Esophagus muscularis mucosa (tissue), 4 donors: ENCODE measurements around the gene MAGEF1. TPM values are rescaled to one million over a fixed set of nuclear protein-coding genes. Genes with fewer than 3 reads are reported as not detected.

Source experiments
- DNase-seq: peaks from one replicate; pipeline ENCODE4 v3.0.0-alpha.2; 2017; ENCODE audit errors: extremely low spot score
- H3K27ac ChIP-seq, 4 donors: fragments of 200-600 bp; sonication (generic); replicated peaks in 1 of 4; 1 replicate in 3 of 4; 2 replicates in 1 of 4; pipeline ENCODE4 v1.5.1; 2016 to 2019; ENCODE audit warnings: mild to moderate bottlenecking in 1 of 4
- H3K27me3 ChIP-seq, 4 donors: fragments of 200-600 bp; sonication (generic); one replicate each; pipeline versions ENCODE4 v1.5.1 to v1.6.0; 2016 to 2019
- H3K36me3 ChIP-seq, 4 donors: fragments of 200-600 bp; sonication (generic); one replicate each; pipeline ENCODE4 v1.5.1; 2016 to 2019
- H3K4me1 ChIP-seq, 4 donors: fragments of 200-600 bp; sonication (generic); one replicate each; pipeline ENCODE4 v1.5.1; 2016 to 2019
- H3K4me3 ChIP-seq, 4 donors: fragments of 200-600 bp; sonication (generic); 1 replicate in 2 of 4; 2 replicates in 2 of 4; pipeline ENCODE4 v1.5.1; 2016 to 2019; ENCODE audit warnings: mild to moderate bottlenecking in 4 of 4, moderate library complexity in 1 of 4
- H3K9me3 ChIP-seq, 4 donors: fragments of 200-600 bp; sonication (generic); 1 replicate in 3 of 4; 2 replicates in 1 of 4; pipeline ENCODE4 v1.5.1; 2016 to 2019
- CTCF ChIP-seq, 3 experiments: fragments of 200-600 bp in 2 of 3; fragments of 450-650 bp in 1 of 3; sonication (generic) in 2 of 3; IDR thresholded peaks; one replicate each; pipeline ENCODE4 v1.5.1; 2017 to 2019; ENCODE audit warnings: antibody characterized with exemption in 3 of 3, mild to moderate bottlenecking in 2 of 3, moderate library complexity in 1 of 3
- EP300 ChIP-seq: sonication (generic); formaldehyde crosslinking; IDR thresholded peaks from one replicate; pipeline ENCODE4 v1.6.1; 2017; ENCODE audit warnings: antibody characterized with exemption
- POLR2A ChIP-seq: fragments of 450-650 bp; IDR thresholded peaks from one replicate; pipeline ENCODE4 v1.6.1; 2017; ENCODE audit warnings: antibody characterized with exemption, moderate library complexity, mild to moderate bottlenecking, low read depth
- POLR2AphosphoS5 ChIP-seq, 2 donors: sonication (generic); formaldehyde crosslinking; IDR thresholded peaks; one replicate each; pipeline ENCODE4 v1.6.1; 2017; ENCODE audit warnings: antibody characterized with exemption in 2 of 2
- WGBS: methylation state at CpG from one replicate; pipeline ENCODE4 v1.1.5; 2018; 5-methylcytosine and 5-hydroxymethylcytosine counted together
- intact Hi-C: fragments of 100-400 bp; cut with DNase I; formaldehyde crosslinking; loops from one replicate; pipeline ENCODE4 v1.15.1; 2023
- total RNA-seq, 4 donors: library from RNA; depleted of rRNA; stranded (reverse); fragments of >200 nt; gene quantifications; one replicate each; pipeline versions ENCODE4 v1.1.0 to v1.2.1, GENCODE V29; 2016

Gene MAGEF1
- total RNA-seq, 4 donors from 2014 or later = 23.5 to 50.9 (median 34.1) TPM

GRCh38 chr3:184741798-184742675 is 30.2 kb upstream of the MAGEF1 start:
- Histone ChIP-seq H3K27ac (no peak overlapping the region), H3K4me1 (peaks cover 0 to 11% (median 9%) of the 10 kb centered on the region in 4 donors), H3K36me3 (no peaks in the 10 kb centered on the region), H3K27me3 (peaks cover 0 to 5% (median 0%) of the 10 kb centered on the region in 4 donors), H3K9me3 (no peaks in the 10 kb centered on the region), H3K4me3 (no peak overlapping the region)
- intact Hi-C loops = no loop called here
- WGBS = 78% methylated on average over 12 of the region's 12 CpGs
- no peak for TF ChIP-seq POLR2A
- TF ChIP-seq EP300 = no peak
- TF ChIP-seq POLR2AphosphoS5 (IDR thresholded peaks at IDR 0.05) = no peak
- no peak for TF ChIP-seq CTCF (IDR thresholded peaks at IDR 0.05)
- DNase-seq = no peak

- Histone ChIP-seq H3K36me3 (no peaks in the 10 kb centered on the region), H3K27me3 (no peaks in the 10 kb centered on the region), H3K9me3 (no peaks in the 10 kb centered on the region), H3K4me1 (peaks cover 0 to 11% (median 9%) of the 10 kb centered on the region in 4 donors), H3K4me3 (no peak overlapping the region), H3K27ac (no peak overlapping the region)
- no peak for DNase-seq
- WGBS = 89% methylated on average over 8 of the region's 8 CpGs
- TF ChIP-seq EP300 = no peak
- TF ChIP-seq POLR2A = no peak
- no peak for TF ChIP-seq CTCF (IDR thresholded peaks at IDR 0.05)
- TF ChIP-seq POLR2AphosphoS5 (IDR thresholded peaks at IDR 0.05) = no peak
- intact Hi-C loops = no loop called here
Observed at GRCh38 chr3:184741259-184741556, 29.3 kb upstream of the MAGEF1 start.

- H3K27ac ChIP-seq = no peak overlapping the region
- H3K4me3 ChIP-seq = no peak overlapping the region
- WGBS = 91% methylated on average over 9 of the region's 9 CpGs
- no peaks in the 10 kb centered on the region for H3K9me3 ChIP-seq
- H3K4me1 ChIP-seq = peaks cover 0 to 11% (median 9%) of the 10 kb centered on the region in 4 donors
- no peaks in the 10 kb centered on the region for H3K27me3 ChIP-seq
- no peaks in the 10 kb centered on the region for H3K36me3 ChIP-seq
- no peak for DNase-seq
- intact Hi-C loops = no loop called here
- TF ChIP-seq EP300 (no peak), POLR2AphosphoS5 (IDR thresholded peaks at IDR 0.05) (no peak), POLR2A (no peak), CTCF (IDR thresholded peaks at IDR 0.05) (no peak)
Observed at GRCh38 chr3:184740509-184741258, 28.8 kb upstream of the MAGEF1 start.

- no peak for TF ChIP-seq EP300
- no peak for TF ChIP-seq POLR2AphosphoS5 (IDR thresholded peaks at IDR 0.05)
- TF ChIP-seq CTCF (IDR thresholded peaks at IDR 0.05) = no peak
- TF ChIP-seq POLR2A = no peak
- Histone ChIP-seq H3K27me3 (no peaks in the 10 kb centered on the region), H3K4me3 (no peak overlapping the region), H3K36me3 (no peaks in the 10 kb centered on the region), H3K4me1 (peaks cover 0 to 11% (median 9%) of the 10 kb centered on the region in 4 donors), H3K27ac (no peak overlapping the region), H3K9me3 (no peaks in the 10 kb centered on the region)
- no peak for DNase-seq
- WGBS = 96% methylated on average over 5 of the region's 5 CpGs
- intact Hi-C loops = no loop called here
Observed at GRCh38 chr3:184739594-184740505, 28.0 kb upstream of the MAGEF1 start.
